IPS DF 19.7 (cell line): ENCODE data around the gene OST4.

Source experiments
- DNase-seq: peaks from one replicate; pipeline ENCODE4 v3.0.0-alpha.2; 2013; ENCODE audit warnings: low read depth, low spot score

Gene OST4

DNA sequence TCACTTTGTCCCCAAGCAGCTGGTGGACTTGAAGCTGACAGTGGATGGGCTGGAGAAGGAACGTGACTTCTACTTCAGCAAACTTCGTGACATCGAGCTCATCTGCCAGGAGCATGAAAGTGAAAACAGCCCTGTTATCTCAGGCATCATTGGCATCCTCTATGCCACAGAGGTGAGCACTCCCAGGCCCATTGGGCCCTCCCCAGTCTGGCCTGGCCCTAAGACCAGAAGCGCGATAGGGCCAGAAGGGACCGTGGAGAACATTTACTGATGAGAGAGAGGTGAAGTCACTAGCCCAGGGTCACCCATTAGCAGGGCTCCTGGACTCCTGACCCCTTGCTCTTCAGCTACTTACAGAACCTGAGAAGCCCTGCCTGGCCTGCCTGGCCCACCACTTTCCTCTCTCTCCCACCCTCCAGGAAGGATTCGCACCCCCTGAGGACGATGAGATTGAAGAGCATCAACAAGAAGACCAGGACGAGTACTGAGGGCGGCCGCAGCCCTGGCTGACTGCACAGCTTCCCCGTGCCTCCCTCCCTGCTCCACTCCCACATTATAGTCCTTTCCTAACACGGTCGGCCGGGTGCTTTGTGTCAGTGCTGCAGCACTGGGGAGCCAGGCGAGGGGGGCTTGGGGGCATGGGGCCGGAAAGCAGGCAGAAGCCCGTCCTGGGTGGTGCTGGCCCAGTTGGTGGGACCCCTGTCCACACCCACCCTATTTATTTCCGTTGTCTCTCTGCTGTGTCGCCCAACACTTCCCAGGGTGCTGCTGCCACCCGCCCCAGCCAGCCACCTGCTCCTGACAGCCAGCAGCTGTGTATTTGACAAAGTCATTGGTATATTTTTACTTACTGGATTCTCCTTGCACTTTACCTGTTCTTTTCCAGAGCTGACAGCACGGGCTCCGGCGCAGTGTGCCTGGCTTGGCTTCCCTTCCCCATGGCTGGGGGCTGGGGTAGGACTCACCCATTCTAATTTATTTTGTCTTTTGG, 45.3 kb downstream of the OST4 start:
- no peak for DNase-seq

DNA sequence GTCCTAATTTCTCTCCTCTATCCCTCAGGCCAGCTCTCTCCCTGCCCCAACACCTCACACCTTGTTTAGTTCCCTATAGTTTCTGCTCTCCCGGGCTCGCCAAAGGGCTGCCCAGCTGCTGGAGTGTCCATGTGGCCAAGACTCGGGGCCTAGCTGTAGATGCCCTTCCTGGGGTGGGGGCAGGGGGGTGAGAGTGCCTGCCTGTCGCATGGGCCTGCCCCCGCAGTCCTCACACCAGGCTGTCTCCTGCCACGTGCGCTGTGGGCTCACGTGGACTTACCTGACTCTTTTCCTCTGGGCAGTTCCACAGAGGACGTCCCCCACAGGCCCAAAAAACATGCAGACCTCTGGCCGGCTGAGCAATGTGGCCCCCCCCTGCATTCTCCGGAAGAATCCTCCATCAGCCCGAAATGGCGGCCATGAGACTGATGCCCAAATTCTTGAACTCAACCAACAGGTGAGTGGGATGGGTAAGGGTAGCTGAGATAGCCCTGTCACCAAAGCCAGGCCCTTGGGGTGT, 46.1 kb downstream of the OST4 start:
- DNase-seq = no peak

DNA sequence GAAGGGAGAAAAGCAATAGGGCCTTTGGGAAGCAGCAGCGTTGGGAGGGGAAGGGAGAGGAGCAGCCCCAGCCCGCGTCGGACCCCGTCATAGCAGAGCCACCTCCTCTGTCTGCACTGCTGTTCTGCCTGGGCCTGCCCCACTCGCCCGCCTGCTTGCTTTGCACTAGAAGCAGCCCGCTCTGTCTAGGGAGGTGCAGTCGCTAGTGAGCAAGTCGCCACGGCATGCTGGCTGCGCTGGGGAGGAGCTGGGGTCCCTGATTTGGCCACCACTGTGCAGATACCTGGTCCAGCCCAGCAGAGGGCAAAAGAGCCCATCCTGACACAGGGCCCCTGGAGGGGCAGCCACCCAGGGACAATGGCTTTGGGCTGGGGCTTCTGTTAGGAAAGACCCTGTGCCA, 46.6 kb downstream of the OST4 start:
- no peak for DNase-seq

DNA sequence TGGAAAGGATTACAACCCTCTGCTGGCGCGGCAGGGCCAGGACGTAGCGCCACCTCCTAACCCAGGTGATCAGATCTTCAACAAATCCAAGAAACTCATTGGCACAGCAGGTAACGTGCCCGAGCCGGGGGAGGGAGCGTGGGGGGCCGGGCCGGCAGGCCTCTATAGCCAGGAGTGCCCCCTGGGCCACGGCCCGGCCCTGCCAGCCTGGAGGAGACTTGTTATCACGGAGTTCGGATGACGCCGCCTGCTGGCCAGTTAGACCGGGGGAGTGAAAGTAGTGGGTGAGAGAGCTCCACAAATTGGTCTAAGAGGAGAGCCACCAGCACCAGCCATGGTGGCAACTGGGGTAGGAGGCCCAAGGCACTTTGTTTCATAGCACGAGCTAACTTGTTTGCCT, 47.3 kb downstream of the OST4 start:
- DNase-seq = no peak

DNA sequence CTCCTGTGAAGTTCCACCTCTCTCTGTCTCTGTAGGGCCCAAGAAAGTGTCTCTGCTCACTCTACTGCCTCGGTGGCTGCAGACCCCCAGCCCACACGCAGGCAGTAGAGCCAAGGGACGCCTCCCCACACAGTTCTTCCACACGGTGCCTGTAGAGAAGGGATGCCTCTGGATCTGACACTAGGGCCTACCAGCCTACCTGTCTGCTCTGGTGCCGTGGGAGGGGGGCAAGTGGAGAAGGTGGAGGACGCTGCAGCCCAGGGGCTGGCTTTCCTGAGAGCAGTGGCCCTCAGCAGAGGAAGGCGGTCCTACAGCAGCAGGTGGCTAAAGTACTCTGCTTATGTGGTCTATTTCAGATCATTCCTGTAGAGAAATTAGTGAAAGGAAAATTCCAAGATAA, 47.7 kb downstream of the OST4 start:
- DNase-seq = no peak

DNA sequence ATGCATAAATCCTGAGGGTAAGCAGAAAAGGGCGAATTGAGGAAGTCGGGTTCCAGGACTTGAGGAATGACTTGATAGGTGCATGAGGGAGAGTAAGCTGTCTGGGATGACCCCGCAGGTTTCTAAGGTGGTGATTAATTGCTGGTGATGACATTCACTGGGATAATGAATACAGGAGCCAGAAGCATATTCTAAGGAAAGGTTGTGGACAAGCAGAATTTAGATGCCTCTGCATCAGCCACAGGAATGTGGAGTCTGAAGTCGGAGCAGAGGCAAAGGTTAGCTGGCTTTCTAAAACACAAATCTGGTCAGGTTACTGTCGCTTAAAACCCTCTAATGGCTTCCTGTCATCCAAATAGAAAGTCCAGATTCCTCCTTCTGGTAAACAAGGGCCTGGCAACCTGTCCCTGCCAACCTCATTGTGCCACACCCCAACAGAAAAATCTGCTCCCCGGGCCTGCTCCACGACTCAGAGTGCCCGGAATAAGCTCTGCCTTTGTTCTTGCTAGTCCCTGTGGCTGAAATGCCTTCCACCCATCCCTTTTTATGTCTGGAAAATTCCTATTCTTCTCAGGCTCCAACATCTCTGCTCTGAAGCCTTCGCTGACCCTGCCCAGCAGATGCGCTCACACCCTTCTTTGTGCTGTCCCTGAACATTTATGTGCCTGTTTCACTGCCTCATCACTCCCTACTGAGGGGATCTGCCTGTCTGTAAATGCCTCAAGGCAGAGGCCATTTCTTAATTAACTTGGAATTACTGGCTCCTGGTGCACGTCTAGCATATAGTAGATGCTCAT, 50.0 kb downstream of the OST4 start:
- DNase-seq = no peak
